H7 (cell line): ENCODE measurements around the gene EFNB2. TPM values are rescaled to one million over a fixed set of nuclear protein-coding genes. Genes with fewer than 3 reads are reported as not detected.

Source experiments
- DNase-seq: peaks from one replicate; pipeline ENCODE4 v3.0.0; 2012
- H3K27me3 ChIP-seq: 2 replicates; pipeline ENCODE4 v1.6.0; 2011; ENCODE audit warnings: mild to moderate bottlenecking, low read length; ENCODE audit not compliant: control insufficient read depth, insufficient read depth
- H3K36me3 ChIP-seq: replicated peaks from 2 replicates; pipeline ENCODE4 v1.5.1; 2011; ENCODE audit warnings: low read length; ENCODE audit not compliant: control insufficient read depth, insufficient read depth
- H3K4me3 ChIP-seq: 2 replicates; pipeline ENCODE4 v1.5.1; 2011; ENCODE audit warnings: low read depth, mild to moderate bottlenecking, control low read depth, low read length, moderate library complexity; ENCODE audit not compliant: insufficient read depth
- total RNA-seq: library from RNA; depleted of rRNA; stranded (reverse); fragments of >200 nt; shearing (Covaris generic); gene quantifications from 2 replicates; pipeline ENCODE4 v1.2.3, GENCODE V29; 2014

Gene EFNB2
- total RNA-seq, 1 experiment from 2014 or later, result 14.7 TPM

DNA sequence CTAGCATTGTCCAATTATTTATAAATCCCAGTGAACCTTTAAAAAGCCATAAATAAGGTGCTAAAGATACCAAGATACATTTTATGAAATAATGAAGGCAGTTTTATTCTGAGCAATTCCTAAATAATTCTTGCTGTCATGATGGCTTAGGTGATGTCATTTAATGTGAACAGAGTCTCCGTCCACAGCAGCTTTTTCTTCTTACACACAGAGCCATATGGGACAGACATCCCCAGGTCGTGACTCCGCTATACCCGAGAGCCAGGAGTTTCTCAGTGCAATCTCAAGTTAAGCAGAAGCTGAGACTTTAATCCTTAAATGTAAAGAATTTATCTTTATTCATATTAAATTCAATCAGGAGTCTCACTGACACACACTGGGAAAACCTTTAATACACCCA lies 29.7 kb downstream of the EFNB2 start:
- Histone ChIP-seq H3K27me3 (no peaks in the 10 kb centered on the region), H3K36me3 (no peaks in the 10 kb centered on the region), H3K4me3 (no peak overlapping the region)
- DNase-seq, result no peak

DNA sequence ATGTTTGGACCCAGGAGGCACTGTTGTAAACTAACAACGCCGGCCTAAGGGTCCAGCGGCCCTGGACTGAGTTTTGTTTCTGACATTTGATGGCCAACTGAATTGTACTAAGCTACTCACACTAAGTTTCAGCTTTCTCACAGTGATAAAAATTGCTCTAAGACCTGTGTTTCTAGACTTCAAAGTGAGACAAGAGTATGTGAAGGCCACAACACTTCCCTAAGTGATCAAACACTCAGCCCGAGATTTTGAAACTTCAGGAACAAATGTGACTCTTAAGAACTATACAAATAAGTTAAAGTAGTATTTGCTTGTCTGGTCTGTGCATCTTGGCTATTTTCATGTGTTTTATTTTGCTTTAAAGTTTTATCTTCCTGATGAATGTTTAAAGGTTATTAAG lies 30.2 kb downstream of the EFNB2 start:
- DNase-seq, result no peak
- no peaks in the 10 kb centered on the region for H3K27me3 ChIP-seq
- no peaks in the 10 kb centered on the region for H3K36me3 ChIP-seq
- no peak overlapping the region for H3K4me3 ChIP-seq

DNA sequence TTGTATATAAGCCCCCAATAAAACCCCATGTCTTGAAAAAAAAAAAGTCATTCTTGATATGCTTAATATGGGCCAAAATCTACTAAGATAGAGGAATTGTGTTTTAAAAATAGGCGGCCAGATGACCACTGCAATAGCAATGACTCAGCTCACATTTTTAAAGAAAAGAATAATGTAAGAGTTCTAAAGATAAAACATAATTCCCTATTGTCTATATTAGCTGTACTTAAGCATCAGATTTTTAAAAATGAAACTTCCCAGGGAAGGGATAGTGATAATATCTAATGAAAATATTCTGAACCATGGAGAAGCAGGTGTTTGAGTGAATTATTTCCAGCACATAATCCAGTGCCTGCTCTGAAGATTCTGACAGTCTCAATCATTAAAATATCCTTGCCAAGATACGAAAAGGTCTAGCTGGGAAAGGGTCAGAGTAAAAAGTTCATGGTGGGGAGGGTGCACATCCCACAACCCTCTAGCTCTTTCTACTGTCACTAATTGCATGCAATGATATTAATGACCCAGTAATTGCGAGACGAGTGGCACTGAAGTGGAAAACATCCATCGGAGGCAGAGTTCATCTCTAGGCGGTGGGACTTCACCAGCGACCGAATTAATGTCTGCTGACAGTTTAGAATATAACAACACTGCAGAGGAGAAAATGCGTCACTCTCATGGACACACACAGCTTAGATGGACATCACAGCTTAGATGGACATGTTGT lies 31.6 kb downstream of the EFNB2 start:
- DNase-seq, result no peak
- Histone ChIP-seq H3K4me3 (no peak overlapping the region), H3K36me3 (no peaks in the 10 kb centered on the region), H3K27me3 (no peaks in the 10 kb centered on the region)

DNA sequence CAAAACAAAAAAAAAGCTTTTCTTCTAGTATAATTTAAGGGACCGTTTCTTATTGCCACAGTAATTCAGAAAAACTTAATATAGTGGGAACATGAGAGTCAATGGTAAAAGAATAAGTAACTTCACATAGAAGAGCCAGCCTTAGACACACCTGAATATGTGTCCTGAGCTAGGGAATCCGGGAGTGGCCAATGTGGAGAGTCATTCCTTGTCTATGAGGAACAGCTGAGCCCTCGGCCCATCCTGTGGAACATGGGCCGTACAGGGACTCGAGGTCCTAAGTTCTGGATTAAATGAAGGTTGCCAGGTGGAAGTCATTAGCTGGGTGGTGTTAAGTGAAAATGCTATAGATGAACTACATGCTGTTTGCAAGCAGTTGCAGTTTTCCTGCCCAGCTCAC lies 32.2 kb downstream of the EFNB2 start:
- H3K4me3 ChIP-seq, result no peak overlapping the region
- no peaks in the 10 kb centered on the region for H3K27me3 ChIP-seq
- H3K36me3 ChIP-seq, result no peaks in the 10 kb centered on the region
- no peak for DNase-seq

DNA sequence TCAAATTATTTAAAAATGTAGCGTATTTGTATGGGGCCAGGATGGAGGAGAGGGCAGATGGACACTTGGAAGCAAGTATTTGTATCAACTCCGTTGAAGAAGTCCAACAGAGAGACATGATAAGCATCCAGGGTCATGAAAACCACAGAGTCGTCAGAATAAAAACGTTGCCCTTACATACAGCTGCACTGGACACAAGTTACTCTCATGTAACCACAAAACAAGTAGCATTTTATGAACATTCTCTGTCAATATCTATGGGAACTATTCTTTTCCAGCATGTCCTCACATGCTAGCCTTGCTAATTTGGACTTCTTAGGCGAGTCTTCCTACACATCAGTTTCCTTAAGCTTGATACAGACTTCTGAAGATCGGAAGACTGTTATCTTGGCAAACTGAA lies 35.0 kb downstream of the EFNB2 start:
- no peaks in the 10 kb centered on the region for H3K27me3 ChIP-seq
- no peak overlapping the region for H3K4me3 ChIP-seq
- DNase-seq, result no peak

DNA sequence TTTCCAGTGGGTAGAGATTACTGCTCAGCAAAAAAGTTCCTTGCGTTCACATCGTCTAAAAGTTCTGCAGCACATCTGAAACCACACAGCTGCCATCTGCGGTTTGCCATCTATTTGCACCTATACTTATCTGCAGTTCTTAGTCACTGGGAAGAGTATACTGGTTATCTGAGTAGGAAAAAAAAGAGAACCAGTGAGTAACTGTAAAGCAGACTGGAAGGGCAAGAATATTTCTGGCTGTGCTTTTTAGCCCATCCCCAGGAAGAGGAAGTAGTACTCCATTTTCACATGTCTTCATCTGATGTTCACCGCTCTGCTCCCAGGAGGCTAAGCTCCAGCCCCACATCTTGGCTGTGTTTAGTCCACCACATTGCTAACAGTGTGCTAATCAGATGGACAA lies 35.6 kb downstream of the EFNB2 start:
- H3K4me3 ChIP-seq, result no peak overlapping the region
- DNase-seq, result no peak
- no peaks in the 10 kb centered on the region for H3K36me3 ChIP-seq
- no peaks in the 10 kb centered on the region for H3K27me3 ChIP-seq

More for the DNA sequence above, 35.0 kb downstream of the EFNB2 start:
- H3K36me3 ChIP-seq, result no peaks in the 10 kb centered on the region

DNA sequence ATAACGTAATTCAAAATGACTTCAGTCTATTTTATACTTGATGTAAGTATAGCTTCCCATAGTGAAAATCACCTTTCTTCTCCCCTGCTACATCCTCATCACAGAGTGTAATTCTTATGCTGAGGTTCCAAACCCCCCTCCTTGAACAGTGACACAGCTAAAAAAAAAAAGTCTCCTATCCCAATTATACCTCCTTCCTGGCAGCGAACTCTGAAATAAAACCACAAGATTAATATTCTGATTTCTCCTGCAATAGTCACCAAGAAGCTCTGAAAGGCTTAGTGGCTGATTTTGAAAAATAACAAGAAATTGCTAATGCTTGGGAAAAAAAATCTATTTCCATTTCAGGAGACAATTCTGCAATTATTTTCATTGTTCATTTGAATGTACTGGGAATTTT lies 36.3 kb downstream of the EFNB2 start:
- DNase-seq, result no peak
- no peaks in the 10 kb centered on the region for H3K36me3 ChIP-seq
- H3K4me3 ChIP-seq, result no peak overlapping the region
- no peaks in the 10 kb centered on the region for H3K27me3 ChIP-seq

DNA sequence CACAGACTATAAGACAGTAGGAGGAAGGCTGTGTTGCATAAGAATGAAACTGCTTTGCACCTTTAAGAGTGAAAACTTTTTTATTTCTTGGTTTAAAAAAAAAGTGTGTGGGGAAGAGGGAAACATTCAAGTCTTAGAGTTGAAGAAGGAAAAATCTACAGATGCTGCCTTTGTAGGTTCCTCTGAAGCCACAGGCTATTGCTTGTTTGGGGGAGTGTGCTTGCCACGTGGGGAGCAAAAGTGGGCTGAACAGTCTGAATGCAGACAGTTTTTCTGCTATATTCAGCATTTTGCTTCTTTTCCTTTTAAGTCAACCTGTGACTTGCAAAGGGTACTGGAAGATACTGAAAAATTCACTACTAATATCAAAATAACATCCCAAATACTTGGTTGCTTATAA lies 36.9 kb downstream of the EFNB2 start:
- Histone ChIP-seq H3K27me3 (no peaks in the 10 kb centered on the region), H3K4me3 (no peak overlapping the region), H3K36me3 (no peaks in the 10 kb centered on the region)
- no peak for DNase-seq

DNA sequence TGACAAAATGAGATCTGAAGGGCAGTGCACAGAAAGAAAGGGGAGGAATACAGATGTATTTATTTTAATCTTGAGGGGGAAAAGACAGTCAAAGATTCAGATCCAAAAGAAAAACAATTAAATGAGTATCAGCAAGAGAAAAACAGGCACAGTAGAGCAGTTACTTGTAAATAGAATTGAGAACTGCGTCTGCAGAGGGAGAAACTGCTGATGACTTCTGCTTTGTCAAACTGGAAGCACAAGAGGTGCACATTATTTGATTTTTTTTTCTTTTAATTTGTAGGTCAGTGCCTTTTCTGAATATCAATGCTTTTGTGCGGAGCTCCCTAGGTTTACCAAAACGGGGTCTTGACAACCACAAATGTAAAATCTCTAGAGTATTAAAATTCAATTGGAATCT lies 37.3 kb downstream of the EFNB2 start:
- Histone ChIP-seq H3K36me3 (no peaks in the 10 kb centered on the region), H3K4me3 (no peak overlapping the region), H3K27me3 (no peaks in the 10 kb centered on the region)
- DNase-seq, result no peak

DNA sequence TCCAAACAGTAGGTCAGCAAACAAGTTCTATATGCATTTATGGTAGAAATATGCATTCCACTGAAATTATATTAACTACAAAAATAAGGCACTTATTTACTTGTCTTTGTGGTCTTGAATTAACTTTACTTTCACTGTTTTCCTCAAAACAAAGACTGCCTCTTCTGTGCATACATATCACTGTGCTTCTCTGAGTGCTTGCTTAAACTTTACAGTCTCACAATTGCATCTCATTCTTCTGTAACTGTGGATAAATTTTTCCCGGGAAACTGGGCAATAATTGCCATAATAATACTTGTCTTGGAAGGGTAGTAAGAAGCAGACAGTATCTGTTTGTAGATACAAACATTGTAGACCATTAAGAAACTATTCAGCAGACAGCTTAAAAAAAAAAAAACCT lies 38.4 kb downstream of the EFNB2 start:
- H3K4me3 ChIP-seq, result no peak overlapping the region
- peaks cover 1% of the 10 kb centered on the region for H3K36me3 ChIP-seq
- DNase-seq, result no peak
- no peaks in the 10 kb centered on the region for H3K27me3 ChIP-seq

DNA sequence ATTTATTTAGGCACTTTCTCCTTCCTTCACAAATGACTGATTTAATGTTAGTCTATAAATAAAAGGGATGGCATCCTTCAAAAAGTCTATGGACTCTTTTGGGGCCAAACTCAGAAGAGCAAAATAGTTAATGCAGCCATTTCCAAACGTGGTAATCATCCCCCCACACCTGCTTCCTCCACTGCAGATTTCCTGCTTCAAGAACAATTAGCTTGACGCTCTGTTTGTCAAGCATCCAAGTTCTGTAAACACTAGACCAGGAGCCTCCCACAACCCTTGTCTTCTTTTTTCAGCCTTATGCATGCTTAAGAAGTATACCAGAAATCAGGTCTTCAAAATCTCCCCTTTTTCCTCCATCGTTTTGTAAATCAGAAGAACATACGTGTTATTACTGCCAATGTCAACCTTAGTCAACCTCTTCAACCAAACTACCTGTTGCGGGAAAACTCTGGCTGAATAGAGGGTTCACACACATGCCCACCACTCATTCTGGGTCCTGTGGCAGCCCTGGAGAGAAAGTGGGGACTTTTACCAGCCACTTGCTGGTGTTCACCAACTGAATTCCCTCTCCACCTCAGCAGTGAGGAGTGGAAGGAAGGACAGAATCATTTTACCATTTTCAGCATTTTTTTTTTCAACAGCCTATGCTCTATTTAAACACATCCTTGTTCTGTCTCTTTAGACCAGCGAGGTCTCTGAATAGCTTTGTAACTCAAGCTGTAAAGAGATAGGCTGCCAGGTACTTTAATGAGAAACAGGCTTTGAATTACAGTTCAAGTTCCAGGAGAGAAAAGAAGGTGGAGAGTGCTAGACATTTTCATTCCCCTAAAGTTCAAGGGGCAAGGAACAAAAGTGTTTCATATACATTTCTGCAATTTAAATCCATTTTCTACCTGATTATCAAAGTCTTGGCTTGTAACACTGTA lies 39.1 kb downstream of the EFNB2 start:
- Histone ChIP-seq H3K36me3 (peaks cover 1% of the 10 kb centered on the region), H3K4me3 (no peak overlapping the region), H3K27me3 (no peaks in the 10 kb centered on the region)
- DNase-seq, result no peak

DNA sequence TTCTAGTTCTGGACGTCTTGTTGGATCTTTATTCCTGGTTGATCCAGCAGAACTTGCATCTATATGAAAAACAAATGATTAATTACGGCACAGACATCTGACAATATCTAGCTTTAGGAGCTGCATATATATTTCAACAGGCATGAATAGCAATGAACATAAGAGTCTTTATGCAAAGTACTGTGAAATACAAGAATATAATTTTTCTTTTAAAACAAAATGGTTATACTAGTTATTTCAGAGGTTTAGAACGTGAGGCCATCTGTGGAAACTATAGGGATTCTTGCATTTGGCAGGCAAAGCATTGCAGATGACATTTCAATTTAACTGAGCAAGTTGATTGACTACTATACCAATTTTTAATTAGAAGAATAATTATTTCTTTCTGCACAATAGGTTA lies 40.5 kb downstream of the EFNB2 start:
- H3K27me3 ChIP-seq, result no peaks in the 10 kb centered on the region
- peaks cover 1% of the 10 kb centered on the region for H3K36me3 ChIP-seq
- DNase-seq, result no peak
- H3K4me3 ChIP-seq, result no peak overlapping the region

DNA sequence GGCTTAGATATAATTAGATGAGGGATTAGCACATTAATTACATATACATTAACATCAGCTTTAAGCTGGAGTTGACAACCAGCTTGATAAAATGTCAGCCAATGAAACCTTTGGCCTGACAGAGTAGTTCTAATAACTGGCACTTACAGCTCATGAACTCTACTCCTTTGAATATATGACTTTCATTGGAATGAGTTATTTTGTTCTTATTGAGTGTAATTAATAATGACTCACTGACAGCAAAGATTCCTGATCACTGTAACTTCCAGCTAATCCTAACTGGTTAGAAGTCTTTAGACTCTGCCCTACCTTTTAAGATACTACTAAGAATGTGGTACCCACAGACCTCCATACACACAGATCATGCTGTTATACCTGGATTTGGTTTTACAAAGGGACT lies 41.0 kb downstream of the EFNB2 start:
- Histone ChIP-seq H3K36me3 (peaks cover 1% of the 10 kb centered on the region), H3K27me3 (no peaks in the 10 kb centered on the region), H3K4me3 (no peak overlapping the region)
- no peak for DNase-seq

DNA sequence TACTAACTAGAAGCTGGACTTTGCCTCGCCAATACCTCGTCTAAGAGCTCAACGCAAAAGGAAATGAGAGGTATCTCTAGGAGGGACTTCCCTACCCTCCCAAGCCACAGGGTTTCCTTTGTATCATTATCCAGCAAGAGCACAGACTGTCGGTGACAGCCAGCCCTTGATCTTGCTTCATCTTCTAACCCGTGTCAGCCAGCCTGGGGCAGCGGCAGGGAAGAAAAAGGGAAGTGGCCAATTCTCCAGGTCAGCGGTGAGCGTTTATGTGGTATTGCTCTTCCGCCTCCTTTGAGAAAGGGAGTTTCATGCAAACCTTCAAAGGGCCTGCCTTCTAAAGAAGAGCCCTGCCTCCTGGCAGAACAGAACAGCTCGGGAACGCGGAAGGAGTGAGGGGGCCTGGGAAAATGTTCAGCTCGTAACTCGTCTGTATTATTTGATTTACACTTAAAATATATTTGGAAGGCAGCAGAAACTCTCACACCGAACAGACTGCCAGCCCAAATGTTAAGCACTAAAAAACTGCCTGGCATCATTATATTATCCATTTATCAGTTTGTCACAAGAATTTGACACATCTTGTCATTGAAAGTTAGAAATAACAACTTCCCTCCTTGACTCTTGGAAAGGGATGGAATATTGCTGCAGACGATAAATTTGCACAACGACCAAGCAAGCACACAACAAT lies 41.8 kb downstream of the EFNB2 start:
- Histone ChIP-seq H3K36me3 (peaks cover 1% of the 10 kb centered on the region), H3K4me3 (no peak overlapping the region), H3K27me3 (no peaks in the 10 kb centered on the region)
- DNase-seq, result no peak
